ENCODE data around the gene PLCB1. TPM values are rescaled to one million over a fixed set of nuclear protein-coding genes. Genes with fewer than 3 reads are reported as not detected.

Gene PLCB1
- total RNA-seq, 3 donors from 2014 or later: 12.2 to 106 (median 30.5) TPM

- H3K27ac ChIP-seq: no peak overlapping the region
- no peaks in the 10 kb centered on the region for H3K9me3 ChIP-seq
- no peak for TF ChIP-seq POLR2A (IDR thresholded peaks at IDR 0.05)
- no peak for TF ChIP-seq POLR2AphosphoS5 (IDR thresholded peaks at IDR 0.05)
- no peak for TF ChIP-seq CTCF (IDR thresholded peaks at IDR 0.05)
- H3K36me3 ChIP-seq: no peaks in the 10 kb centered on the region
- no peak for DNase-seq (ENCODE audit: low spot score in 2 of 2)
- H3K4me3 ChIP-seq: no peak overlapping the region
- no peaks in the 10 kb centered on the region for H3K27me3 ChIP-seq
- H3K4me1 ChIP-seq: no peaks in the 10 kb centered on the region
- intact Hi-C loops (cut with DNase I; ENCODE audit: low total_unique reads): loop anchor here (5.0 kb wide), 1 partner anchor 681 kb away; no protein-coding TSS in a partner anchor
These were observed 591.2 kb downstream of the PLCB1 start for GRCh38 chr20:8723296-8723695.

GRCh38 chr20:8724884-8725283 is 592.8 kb downstream of the PLCB1 start:
- Histone ChIP-seq H3K27me3 (no peaks in the 10 kb centered on the region), H3K4me3 (no peak overlapping the region), H3K9me3 (no peaks in the 10 kb centered on the region), H3K4me1 (no peaks in the 10 kb centered on the region), H3K36me3 (no peaks in the 10 kb centered on the region), H3K27ac (no peak overlapping the region)
- TF ChIP-seq CTCF (IDR thresholded peaks at IDR 0.05) (no peak), POLR2AphosphoS5 (IDR thresholded peaks at IDR 0.05) (no peak), POLR2A (IDR thresholded peaks at IDR 0.05) (no peak)
- intact Hi-C loops (cut with DNase I; ENCODE audit: low total_unique reads): loop anchor here (5.0 kb wide), 1 partner anchor 683 kb away; no protein-coding TSS in a partner anchor
- no peak for DNase-seq (ENCODE audit: low spot score in 2 of 2)

- Histone ChIP-seq H3K9me3 (no peaks in the 10 kb centered on the region), H3K4me1 (no peaks in the 10 kb centered on the region), H3K36me3 (no peaks in the 10 kb centered on the region), H3K27me3 (no peaks in the 10 kb centered on the region), H3K4me3 (no peak overlapping the region), H3K27ac (no peak overlapping the region)
- intact Hi-C loops (cut with DNase I; ENCODE audit: low total_unique reads): no loop called here
- no peak for TF ChIP-seq POLR2AphosphoS5 (IDR thresholded peaks at IDR 0.05)
- no peak for TF ChIP-seq CTCF (IDR thresholded peaks at IDR 0.05)
- no peak for TF ChIP-seq POLR2A (IDR thresholded peaks at IDR 0.05)
- DNase-seq (ENCODE audit: low spot score in 2 of 2): no peak
These were observed 594.4 kb downstream of the PLCB1 start for GRCh38 chr20:8726460-8726859.

- DNase-seq (ENCODE audit: low spot score in 2 of 2): no peak
- no peaks in the 10 kb centered on the region for H3K4me1 ChIP-seq
- H3K36me3 ChIP-seq: no peaks in the 10 kb centered on the region
- H3K9me3 ChIP-seq: no peaks in the 10 kb centered on the region
- TF ChIP-seq POLR2AphosphoS5 (IDR thresholded peaks at IDR 0.05): no peak
- no peak for TF ChIP-seq CTCF (IDR thresholded peaks at IDR 0.05)
- no peak for TF ChIP-seq POLR2A (IDR thresholded peaks at IDR 0.05)
- intact Hi-C loops (cut with DNase I; ENCODE audit: low total_unique reads): loop anchor here (10.0 kb wide), 1 partner anchor 250 kb away; no protein-coding TSS in a partner anchor
- no peak overlapping the region for H3K27ac ChIP-seq
- H3K27me3 ChIP-seq: no peaks in the 10 kb centered on the region
- no peak overlapping the region for H3K4me3 ChIP-seq
These were observed 602.9 kb downstream of the PLCB1 start for GRCh38 chr20:8735014-8735413.

- DNase-seq (ENCODE audit: low spot score in 2 of 2): no peak
- Histone ChIP-seq H3K27me3 (no peaks in the 10 kb centered on the region), H3K4me3 (no peak overlapping the region), H3K36me3 (no peaks in the 10 kb centered on the region), H3K4me1 (no peaks in the 10 kb centered on the region), H3K9me3 (no peaks in the 10 kb centered on the region), H3K27ac (no peak overlapping the region)
- TF ChIP-seq POLR2A (IDR thresholded peaks at IDR 0.05): no peak
- TF ChIP-seq POLR2AphosphoS5 (IDR thresholded peaks at IDR 0.05): no peak
- TF ChIP-seq CTCF (IDR thresholded peaks at IDR 0.05): no peak
- intact Hi-C loops (cut with DNase I; ENCODE audit: low total_unique reads): loop anchor here (10.0 kb wide), 1 partner anchor 249 kb away; no protein-coding TSS in a partner anchor
These were observed 603.6 kb downstream of the PLCB1 start for GRCh38 chr20:8735674-8736073.

All from breast epithelium (tissue), 4 donors.